NCI-H82 (cell line): ENCODE measurements around the gene ENTR1.
"Not testable (repeated sequence)": the region's sequence is repeated elsewhere in the genome, so short reads cannot be mapped to it uniquely, and the experiment has no call there.

Experiments
- DNase-seq: peaks from one replicate; lab custom pipeline; 2025; lab: John Stamatoyannopoulos, UW

Gene ENTR1

GRCh38 chr9:136419092-136419420 lies 8.6 kb upstream of the ENTR1 start:
- DNase-seq, result no peak

GRCh38 chr9:136418182-136419091 lies 8.0 kb upstream of the ENTR1 start:
- DNase-seq, result no peak

GRCh38 chr9:136416914-136417313 lies 6.5 kb upstream of the ENTR1 start:
- no peak for DNase-seq

GRCh38 chr9:136416427-136416826 lies 6.0 kb upstream of the ENTR1 start:
- DNase-seq, result no peak

GRCh38 chr9:136412962-136413361 lies 2.5 kb upstream of the ENTR1 start:
- no peak for DNase-seq

- DNase-seq, result no peak
Observed at GRCh38 chr9:136411378-136411777, 964 bp upstream of the ENTR1 start.

- peak; percentile 36 for DNase-seq
Observed at GRCh38 chr9:136409557-136410455, 608 bp downstream of the ENTR1 start.

GRCh38 chr9:136407911-136408310 lies 2.5 kb downstream of the ENTR1 start:
- DNase-seq, result no peak

- DNase-seq, result not testable (repeated sequence)
Observed at GRCh38 chr9:136407061-136407460, 3.4 kb downstream of the ENTR1 start.

- not testable (repeated sequence) for DNase-seq
Observed at GRCh38 chr9:136405904-136406303, 4.5 kb downstream of the ENTR1 start.

- no peak for DNase-seq
Observed at GRCh38 chr9:136405481-136405880, 4.9 kb downstream of the ENTR1 start.

- no peak for DNase-seq
Observed at GRCh38 chr9:136404801-136405136, 5.6 kb downstream of the ENTR1 start.

- DNase-seq, result no peak
Observed at GRCh38 chr9:136403915-136404800, 6.3 kb downstream of the ENTR1 start.

- no peak for DNase-seq
Observed at GRCh38 chr9:136403538-136403914, 6.9 kb downstream of the ENTR1 start.

- DNase-seq, result no peak
Observed at GRCh38 chr9:136402067-136402466, 8.3 kb downstream of the ENTR1 start.

GRCh38 chr9:136401173-136401922 lies 9.1 kb downstream of the ENTR1 start:
- DNase-seq, result peak; percentile 11

GRCh38 chr9:136400038-136400834 lies 10.2 kb downstream of the ENTR1 start, which contains the start of gene SNAPC4:
Gene SNAPC4, minus strand, starts transcription at chr9:136400170. Its CDS starts 1,742 bp downstream, at chr9:136398428.
- DNase-seq, result peak; percentile 90

GRCh38 chr9:136399176-136400037 lies 11.0 kb downstream of the ENTR1 start:
- peak; percentile 16 for DNase-seq

GRCh38 chr9:136398286-136398685 lies 12.1 kb downstream of the ENTR1 start:
- DNase-seq, result no peak
